Hematopoietic multipotent progenitor cell treated with erythropoietin and hydrocortisone succinate and interleukin-3 and kit ligand, for 8 days (in vitro differentiated cells): Measurements from ENCODE around the gene SERP2.
A peak's percentile ranks its signal among the peaks of the same experiment; 100 is the strongest.

Experiments
- DNase-seq: peaks from one replicate; pipeline ENCODE4 v3.0.0-alpha.2; 2015

The SERP2 gene

DNA sequence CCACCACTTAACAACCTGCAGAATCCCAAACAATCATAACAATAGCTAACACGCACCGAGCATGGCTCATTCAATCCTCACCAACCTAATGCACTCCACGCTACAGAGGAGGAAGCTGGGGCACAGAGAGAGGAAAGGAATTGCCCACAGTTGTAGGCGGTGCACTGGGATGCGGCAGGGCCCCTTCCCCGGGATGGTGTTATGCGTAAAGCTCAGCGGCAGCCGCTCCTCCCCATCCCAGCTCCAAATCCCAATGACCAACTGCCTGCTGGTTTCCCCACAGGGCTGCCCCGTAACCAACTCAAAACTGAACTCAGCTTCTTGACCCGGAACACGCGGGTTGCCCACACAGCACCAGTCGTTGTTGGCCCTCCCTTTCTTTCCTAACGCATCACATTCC, 42.2 kb downstream of the SERP2 start:
- DNase-seq, result no peak

DNA sequence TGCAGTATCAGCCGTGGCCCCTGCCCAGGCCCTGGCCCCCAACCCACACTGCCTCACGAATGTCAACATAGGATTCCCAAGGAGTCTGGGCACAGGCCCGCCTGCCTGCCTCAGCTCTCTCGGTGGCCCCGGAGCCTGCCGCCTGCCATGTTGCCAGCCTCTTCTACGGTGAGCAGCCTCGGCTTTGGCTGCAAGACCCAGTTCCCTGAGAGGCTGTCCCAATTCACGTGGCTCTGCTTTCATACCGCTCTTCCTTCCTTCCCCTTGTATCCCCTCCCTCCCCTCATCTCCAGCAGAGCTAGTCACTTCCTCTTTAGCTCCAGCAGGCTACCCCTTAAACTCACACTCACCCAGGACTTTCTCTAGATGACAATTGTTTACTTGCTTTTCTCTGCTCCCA, 42.7 kb downstream of the SERP2 start:
- DNase-seq, result no peak

DNA sequence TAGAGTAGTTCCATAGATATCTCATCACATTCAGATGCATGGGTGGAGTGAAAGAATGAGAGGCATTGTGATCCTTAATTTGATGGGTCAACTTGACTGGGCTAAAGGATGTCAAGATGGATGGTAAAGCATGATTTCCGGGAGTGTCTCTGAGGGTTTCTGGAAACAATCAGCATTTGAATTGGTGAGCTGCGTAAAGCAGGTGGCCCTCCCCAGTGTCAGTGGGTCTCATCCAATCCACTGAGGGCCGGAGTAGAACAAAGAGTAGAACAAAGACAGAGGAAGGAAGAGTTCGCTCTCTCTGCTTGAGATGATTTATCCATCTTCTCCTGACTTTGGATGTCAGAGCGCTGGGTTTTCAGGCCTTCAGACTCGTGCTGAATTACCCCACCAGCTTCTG, 43.1 kb downstream of the SERP2 start:
- no peak for DNase-seq

DNA sequence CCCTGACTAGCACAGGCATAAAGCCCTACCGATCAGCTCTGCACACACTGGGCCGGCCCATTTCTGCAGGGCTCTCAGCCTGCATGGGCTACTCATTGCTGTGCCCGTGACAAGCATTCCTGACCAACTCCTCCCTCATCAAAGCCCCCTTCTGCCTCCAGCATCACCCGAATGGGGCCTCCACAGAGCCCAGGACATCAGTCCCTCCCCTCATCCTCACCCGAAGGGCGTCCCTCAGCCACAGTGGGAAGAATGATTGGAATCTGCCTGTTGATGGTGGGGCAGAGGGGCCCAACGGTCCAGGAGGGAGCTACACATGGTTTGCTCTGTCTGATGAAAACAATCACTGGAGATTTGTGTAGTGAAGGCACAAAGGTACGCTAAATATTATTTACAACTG, 43.8 kb downstream of the SERP2 start:
- DNase-seq, result no peak

DNA sequence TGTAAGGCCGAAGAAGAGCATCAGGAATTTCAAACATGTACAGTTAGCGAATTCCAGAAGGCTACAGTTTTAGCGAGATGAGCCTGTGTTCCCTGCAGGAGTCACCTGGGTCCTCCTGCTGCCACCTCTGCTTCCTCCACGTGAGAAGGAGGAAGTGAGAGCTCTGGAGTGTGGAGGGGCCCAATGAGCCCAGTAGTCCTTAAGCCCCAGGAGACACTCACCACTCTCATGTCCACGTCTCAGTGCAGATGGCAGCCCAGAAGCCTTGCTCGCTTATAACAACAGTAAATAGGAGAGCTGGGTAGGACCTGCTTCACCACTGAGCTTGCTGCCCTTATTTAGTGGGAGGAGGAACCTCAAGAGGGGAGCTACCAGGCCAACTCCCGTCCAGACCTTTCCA, 44.3 kb downstream of the SERP2 start:
- no peak for DNase-seq

DNA sequence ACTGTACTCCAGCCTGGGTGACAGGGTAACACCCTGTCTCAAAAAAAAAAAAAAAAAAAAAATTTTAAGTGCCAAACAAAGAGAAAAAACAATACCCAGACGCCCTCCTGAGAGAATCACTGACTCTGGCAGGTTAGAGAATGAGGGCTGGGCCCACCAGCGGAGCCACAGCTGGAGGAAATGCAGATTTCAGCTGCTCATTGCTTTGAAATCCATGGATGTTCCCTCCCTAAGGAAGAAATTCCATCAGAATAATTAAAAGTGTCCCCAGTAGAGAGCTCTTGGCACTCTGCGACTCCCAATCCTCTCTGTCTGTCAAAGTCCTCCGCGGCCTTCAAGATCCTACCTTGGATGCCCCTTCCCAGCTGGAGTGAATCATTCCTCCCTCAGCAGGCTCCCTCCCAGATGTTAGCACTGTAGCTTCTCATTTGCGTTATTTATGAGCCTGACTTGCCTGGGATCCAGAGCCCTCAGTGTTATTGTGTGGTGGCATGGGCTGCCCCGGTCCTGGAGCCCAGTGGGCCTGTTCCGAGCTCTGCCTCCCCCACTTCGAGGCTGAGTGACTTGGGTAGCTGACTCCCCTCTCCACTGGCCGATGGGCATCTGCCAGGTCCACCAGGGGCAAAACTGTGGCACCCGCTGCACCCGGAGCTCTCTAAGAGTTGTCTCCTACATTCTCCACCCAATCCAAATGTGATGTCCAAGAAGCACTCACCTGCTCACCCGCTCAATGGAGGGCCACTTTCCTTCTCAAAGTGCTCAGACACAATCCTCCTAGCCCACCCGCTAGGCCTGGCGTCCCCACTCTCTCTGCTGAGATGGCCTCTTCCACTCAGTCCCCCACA, 47.0 kb downstream of the SERP2 start:
- no peak for DNase-seq

DNA sequence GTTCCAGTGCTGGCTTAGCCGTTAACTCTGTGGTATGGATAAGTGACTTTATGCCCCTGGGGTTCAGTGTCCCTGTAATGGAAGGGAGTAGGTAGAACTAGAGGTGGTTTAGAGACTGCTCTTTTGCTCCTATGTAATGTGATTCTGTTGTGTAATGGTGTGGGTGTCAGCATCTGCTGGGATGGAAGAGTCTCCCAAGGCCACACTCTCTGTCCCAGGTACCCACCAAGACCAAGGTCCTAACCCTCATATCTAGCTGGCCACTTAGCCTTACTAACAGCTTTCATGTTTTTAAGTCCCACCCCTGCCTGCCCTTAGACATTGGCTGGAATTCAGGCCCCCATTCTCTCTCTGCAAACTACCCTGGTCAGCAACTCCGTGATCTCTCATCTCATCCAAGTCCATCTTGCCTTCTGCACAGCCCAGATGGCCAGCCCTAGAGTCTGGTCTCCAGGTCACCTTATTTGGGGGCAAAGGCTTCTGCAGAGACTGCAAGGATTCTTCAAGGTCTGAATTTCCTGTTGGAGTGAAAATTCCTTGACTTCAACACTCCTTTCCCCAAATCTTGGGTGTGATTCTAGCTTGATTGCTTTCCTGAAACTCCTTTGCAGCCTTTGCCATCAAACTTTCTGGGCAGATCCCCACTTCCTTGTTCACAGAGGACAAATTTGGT, 48.4 kb downstream of the SERP2 start:
- no peak for DNase-seq

DNA sequence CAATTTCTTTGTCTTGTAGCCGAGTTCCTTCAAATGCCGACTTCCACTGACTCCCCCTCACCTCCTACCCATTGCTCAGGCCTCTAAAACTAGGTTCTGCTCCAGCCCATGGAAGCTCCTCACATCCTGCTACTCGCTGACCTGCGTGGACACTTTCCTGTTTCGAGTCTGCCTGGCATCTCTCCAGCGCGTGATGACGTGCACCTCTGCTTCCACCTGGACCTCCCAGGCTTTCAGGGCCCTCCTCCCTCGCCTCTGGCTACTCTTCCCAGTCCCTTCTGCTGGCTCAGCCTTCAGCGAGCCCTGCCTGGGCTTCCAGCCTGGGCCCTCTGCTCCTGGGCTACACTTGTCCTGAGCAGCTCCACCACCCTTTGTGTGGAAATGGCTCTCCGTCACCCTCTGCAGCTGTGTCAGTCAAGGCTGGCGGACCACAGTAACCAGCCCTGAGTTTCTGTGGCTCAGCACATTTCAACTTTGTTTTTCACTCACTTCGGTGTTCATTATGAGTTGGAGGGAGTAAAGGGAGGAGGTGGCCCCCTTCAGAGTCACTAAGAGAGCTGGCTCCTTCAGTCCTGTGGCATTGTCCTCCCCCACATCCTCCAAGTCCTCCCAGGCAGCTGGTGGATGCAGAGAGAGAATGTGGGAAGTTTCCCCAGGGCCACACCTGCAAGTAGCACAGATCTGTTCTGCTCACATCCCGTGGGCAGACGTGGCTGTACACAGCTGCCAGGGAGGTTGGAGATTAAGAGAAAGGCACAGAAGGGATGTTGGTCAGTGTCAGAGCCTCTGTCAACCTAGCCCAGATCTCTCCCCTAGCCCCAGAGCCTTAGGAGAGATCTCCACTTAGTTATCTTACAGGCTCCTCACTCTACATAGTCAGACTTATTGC, 49.4 kb downstream of the SERP2 start:
- DNase-seq, result no peak

DNA sequence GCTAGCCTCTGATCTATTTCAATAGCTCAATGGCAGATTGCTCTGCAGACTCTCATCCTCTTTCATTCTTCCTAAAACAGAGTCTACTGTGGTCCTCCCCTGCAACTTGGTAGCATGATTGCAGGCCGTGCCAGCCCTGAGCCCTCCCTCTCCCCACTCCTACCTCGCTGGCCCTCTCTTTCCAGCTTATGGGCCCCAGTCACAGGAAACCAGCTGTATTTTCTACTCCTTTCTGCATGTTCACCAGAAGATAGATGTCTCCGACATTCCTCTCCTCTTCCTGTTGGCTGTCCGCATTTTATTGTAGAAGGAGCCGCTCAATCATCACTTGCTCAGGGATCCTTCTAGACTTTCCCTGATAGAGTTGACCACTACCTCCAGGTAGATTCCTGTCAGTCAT, 50.2 kb downstream of the SERP2 start:
- DNase-seq, result no peak

DNA sequence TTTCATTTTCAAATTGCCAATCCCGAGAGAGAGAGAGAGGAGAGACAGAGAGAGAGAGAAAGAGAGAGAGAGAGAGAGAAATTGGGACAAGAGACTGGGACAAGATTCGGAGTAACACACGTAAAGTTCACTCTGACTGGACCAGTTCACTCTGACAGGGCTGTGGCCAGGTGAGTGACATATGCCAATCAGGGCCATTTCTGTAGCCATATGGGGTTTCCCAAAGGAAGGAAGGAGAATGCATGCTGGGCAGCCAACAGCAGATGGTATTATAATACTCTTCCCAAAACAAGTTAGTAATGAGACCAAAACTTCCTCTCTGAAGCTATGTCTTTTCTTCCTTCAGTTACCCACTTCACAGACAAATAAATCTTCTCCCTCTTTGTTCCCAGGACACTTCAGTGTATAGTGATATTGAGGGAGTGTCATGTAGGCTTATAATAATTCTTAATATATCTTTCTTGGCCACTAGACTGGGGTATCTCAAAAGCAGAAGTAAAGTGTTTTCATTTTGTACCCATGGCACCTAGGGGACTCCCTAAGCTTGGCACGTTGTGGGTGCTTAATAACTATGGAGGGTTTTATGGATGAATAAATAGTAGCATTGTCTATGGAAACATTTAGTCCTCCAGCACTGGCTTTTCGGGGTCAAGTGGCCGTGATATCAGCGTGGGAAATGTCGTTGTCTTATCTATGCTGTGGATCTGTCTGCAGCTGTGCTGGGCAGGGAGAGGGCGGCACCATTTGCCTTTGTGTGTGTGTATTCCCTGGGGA, 51.6 kb downstream of the SERP2 start:
- peak; percentile 33 for DNase-seq

DNA sequence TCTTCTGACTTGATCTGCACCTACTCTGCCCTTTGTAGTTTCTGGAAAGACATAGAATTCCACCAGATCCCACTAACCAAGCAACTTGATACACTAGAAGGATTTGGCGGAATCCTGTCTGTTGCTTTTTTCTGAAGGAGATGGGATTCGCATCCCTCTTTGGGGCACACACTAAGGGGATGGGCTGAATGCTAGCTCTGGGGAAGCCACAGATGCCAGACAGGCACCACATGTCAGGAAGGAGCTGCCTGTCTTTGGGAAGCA, 52.1 kb downstream of the SERP2 start:
- no peak for DNase-seq

DNA sequence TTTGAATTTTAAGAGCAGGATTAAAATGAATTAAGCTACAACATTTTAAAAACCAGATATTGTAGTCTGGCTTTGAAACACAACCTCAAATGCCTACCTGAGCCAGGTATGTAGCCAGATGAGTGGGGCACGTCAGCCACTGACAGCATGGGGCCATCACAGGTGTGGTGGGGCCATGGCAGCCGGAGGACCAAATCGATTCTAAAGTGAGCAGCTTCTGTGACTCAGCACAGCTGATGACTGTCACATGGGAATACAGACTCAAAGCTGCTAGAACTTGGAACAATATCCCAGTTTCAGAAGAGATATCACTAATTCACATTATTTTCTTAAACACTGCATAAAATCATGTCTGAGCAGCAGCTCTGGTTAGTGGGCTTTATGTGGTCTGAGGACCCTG, 52.8 kb downstream of the SERP2 start:
- DNase-seq, result no peak

DNA sequence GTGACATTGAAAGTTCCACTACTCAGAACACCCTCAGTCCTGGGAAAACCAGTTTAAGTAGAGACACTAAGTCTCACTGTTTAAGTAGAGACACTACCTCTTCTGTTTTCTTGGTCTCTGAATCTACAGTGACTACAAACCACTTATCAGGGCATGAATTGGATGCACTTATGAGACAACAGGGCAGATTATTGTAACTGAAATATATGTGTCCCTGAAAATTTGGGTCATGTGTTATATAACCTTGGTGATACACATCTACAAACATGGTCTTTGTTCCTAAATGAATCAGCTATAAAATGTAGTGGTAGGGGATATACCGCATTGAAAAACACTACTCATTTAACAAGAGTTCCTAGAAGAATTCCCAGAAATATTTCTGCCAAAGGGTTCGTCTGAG, 55.7 kb downstream of the SERP2 start:
- DNase-seq, result no peak

DNA sequence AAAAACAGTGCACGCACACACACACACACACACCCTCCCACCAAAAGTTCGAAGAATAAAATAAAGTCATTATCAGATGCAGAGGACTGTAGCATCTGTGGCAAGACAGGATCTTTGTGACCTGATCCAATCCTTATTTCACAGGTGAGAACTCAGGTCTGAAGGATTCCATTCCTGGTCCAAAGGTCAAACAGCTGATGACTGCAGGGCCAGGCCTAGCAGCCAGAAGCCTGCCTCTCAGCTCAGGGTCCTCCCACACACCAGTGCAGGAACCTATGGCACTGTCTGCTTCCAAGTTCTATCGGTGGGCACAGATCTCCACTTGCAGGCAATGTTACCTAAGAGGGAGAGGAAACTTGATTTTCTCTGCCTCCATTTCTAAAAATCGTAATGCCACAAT, 57.5 kb downstream of the SERP2 start:
- DNase-seq, result no peak

DNA sequence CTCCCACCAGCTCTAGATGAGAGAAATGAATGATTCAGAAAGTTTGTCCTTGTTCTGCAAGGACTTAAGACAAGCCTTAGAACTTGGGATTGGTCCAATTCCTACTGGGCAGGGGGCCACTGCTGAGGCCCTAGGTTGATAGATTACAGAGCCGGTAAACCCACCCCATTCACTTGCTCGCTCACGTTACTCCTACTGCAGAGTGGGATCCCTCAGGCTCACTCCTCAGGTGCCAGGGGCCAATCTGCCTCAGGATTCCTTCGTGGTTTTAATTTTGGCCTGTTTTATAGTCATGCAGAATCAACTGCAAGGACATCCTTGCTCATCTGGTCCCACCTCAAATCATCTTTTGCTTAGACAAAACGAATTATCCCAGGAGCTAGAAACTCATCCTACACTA, 59.0 kb downstream of the SERP2 start:
- no peak for DNase-seq

DNA sequence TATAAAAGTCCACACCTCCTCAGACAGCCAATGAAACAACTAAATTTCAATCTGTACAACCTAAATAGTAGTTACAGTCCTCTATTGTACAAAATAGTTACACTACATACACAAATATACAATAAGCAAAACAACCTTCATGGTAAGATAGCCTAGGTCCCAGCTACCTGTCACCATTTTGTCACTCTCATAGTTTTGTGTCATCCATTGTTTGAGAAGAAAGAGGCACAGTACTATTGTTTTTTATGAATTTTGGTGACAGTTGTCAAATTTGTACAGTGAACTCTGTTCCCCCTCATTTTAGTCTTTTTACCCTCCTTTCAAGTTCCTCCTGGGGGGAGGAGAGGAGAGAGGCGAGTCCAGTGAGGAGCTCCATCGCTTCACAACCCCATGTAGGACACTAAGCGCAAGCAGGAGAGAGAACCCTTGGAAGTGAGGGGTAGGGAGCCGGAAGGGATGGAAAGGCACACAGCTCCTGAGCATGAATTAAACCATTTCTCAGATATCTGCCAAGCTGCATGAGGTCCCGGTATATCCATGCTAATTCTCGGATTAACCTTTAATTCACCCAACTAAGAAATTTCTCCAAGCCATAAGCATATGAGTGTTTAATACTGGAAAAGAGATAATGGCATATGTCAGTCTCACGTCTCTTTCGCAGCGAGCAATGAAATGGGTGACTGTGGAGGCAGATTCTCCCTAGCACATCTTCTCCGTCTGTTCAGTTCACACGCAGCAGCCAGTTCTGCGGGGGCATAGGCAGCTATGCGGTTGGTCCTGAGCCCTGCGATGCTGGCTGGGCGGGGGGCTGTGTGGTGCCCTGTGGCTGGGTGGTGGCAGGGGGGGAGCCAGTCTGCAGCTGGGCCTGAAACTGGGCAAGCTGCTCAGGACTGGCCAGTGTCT, 60.5 kb downstream of the SERP2 start:
- no peak for DNase-seq

DNA sequence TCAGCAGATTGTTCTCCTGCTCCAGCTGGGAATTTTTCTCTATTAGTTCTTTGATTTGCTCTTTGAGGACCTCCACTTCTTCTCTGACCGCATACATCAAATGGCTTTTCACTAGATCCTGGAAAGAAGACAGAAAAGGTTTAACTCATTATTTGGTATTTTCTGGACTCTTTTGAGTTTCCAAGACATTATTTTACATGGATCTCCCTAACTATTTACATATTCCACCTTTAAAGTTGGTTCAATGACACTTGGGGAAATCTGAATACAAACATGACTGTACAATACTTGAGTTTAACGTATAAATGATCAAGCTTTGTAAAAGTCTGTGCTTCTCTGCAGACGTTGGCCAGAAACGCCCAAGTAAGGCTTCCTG, 61.1 kb downstream of the SERP2 start:
- DNase-seq, result no peak

DNA sequence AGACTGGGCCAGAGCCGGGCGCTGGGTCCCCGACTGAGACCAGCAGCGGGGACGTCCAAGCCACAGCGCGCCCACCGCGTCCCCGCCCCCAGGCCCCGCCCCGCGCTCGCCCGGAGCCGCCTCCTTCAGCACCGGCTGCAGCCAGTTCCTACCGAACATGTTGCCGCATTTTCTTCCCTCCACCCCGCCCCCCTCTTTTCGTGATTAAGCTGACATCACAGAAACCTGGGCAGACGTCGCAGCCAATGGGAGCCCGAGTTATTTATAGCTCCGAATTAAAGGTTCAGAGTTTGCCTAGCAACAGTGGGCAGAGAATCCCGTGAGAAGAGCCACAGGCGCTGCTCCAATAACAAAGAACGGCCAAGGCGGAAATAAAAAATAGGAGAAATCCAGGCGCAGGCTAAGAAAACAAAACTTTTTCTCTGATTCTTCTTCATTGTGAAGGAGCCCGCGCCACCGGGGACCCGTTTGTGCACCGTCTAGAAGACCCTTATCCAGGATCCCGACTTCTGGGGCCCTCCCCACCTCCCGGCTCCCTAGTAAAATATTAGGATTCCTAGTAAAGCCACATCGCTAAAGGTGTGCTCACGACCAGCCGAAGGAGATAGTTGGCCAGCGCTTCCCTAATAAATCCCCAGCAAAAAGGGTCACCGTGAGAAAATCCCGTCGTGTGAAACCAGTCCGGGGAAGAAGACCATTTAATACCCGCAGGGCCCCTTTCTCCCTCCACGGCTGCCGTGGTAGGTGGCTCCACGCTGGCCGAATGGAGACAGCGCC, 61.7 kb downstream of the SERP2 start:
- DNase-seq, result peak; percentile 99

DNA sequence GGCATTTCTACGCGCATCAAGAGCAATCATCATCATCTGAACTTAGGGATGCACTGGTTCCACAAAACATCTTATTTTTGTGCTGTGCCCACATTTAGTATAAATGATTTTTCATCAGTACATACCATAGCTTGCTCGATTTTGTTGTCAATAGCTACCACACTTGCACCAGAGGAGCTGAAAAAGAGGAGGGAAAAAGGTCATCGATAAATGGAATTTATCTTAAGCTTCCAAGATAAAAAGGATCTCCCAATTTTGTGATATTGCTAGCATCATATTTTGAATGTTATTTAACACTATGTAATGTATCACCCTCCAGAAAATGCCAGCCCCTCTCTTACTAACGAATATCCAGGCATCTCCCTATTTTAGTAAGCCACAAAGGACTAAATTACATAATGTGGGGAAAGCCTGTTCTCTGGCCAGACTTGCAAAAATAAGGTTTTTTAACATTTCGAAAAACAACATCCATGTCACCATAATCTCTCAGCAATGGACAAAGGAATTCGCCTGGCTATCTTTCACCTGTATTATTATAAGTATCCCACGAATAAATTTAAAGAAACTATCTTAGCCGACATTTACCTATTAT, 62.4 kb downstream of the SERP2 start:
- peak; percentile 23 for DNase-seq

DNA sequence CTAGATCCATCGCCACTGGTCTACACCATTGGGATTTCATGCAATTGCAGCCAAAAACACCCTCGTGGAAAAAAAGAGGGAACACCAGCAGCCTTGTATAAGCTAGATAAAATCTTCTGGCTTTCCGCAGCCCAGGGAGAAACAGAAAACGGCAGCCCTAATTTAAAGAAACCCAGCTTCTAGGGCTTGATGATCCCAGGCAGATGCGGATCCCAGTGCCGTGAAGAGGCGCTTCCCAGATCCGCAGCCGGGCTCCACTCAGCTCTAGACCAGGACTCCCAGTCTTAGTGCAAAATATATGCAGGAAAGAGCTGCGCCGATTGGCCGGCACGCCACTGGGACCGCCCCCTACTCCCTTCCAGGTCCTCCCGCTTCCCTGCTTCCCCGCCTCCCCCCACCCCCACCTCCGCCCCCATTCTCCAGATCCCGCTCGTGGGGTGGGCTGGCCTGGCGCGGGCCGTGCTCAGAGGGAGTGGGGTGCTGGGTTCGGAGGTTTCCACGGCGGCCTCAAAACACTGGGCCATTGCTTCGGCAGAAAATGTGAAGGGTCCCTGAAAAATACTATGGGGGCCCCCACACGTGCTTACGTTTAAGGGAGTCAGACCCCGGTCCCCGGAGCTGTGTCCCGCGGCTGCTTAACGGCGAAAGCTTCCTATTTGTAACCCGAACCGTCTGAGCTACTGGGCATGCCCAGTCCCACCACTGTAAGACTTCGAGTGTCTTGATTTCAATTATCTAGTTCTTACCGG, 63.1 kb downstream of the SERP2 start:
- peak; percentile 87 for DNase-seq
